A673 (cell line): ENCODE data around the gene FBXO41. TPM values are rescaled to one million over a fixed set of nuclear protein-coding genes. Genes with fewer than 3 reads are reported as not detected.

Experiments used
- BruUV-seq: library from RNA; stranded (reverse); fragments of 400-500 nt; replicated peaks from 2 replicates; lab custom pipeline; 2021; lab: Mats Ljungman, UMichigan
- CTCF ChIA-PET: fragments of 300-600 bp; sonication (Branson Sonifier 250); formaldehyde crosslinking; loops from one replicate; lab custom pipeline; 2022; ENCODE audit warnings: antibody characterized with exemption; lab: Charles Lee
- POLR2A ChIA-PET: fragments of 300-600 bp; sonication (Branson Sonifier 250); formaldehyde crosslinking; loops from one replicate; lab custom pipeline; 2022; ENCODE audit warnings: antibody characterized with exemption; ENCODE audit not compliant: low non-redundant PET; lab: Charles Lee
- DNase-seq: peaks from one replicate; pipeline ENCODE4 v3.0.0-alpha.2; 2015; ENCODE audit warnings: low spot score
- H3K27ac ChIP-seq: fragments of 200-600 bp; sonication (generic); 2 replicates; pipeline ENCODE4 v1.5.1; 2016; ENCODE audit warnings: mixed run types, low read depth, mild to moderate bottlenecking, mixed read lengths, antibody characterized with exemption, low read length; ENCODE audit not compliant: poor library complexity, severe bottlenecking
- H3K27me3 ChIP-seq: fragments of 200-600 bp; sonication (generic); replicated peaks from 2 replicates; pipeline ENCODE4 v1.6.1; 2017; ENCODE audit warnings: mixed run types, low read depth, mild to moderate bottlenecking, mixed read lengths, antibody characterized with exemption, low read length; ENCODE audit not compliant: insufficient read depth, poor library complexity
- H3K36me3 ChIP-seq: fragments of 200-600 bp; sonication (generic); 2 replicates; pipeline ENCODE4 v1.6.1; 2016; ENCODE audit warnings: mixed run types, mild to moderate bottlenecking, mixed read lengths, antibody characterized with exemption, low read length; ENCODE audit not compliant: insufficient read depth, poor library complexity, severe bottlenecking
- H3K4me1 ChIP-seq: fragments of 200-600 bp; sonication (generic); 2 replicates; pipeline ENCODE4 v1.6.1; 2017; ENCODE audit warnings: mixed run types, mild to moderate bottlenecking, mixed read lengths, antibody characterized with exemption, low read length; ENCODE audit not compliant: insufficient read depth, poor library complexity, severe bottlenecking
- H3K4me3 ChIP-seq: fragments of 200-600 bp; sonication (generic); 2 replicates; pipeline ENCODE4 v1.5.1; 2016; ENCODE audit warnings: low read depth, mixed run types, mild to moderate bottlenecking, mixed read lengths, low read length; ENCODE audit not compliant: poor library complexity, severe bottlenecking
- H3K9me3 ChIP-seq: fragments of 200-600 bp; sonication (generic); 2 replicates; pipeline ENCODE4 v1.6.1; 2016; ENCODE audit warnings: mixed run types, low read depth, mild to moderate bottlenecking, mixed read lengths, antibody characterized with exemption, low read length; ENCODE audit not compliant: poor library complexity, severe bottlenecking
- EZH2 ChIP-seq: fragments of 200-600 bp; sonication (generic); IDR thresholded peaks from 2 replicates; pipeline ENCODE4 v1.6.1; 2017; ENCODE audit warnings: borderline replicate concordance, low read depth, mild to moderate bottlenecking, mixed read lengths, antibody characterized with exemption, low read length; ENCODE audit not compliant: poor library complexity, severe bottlenecking
- intact Hi-C: fragments of 100-400 bp; cut with micrococcal nuclease; formaldehyde crosslinking; loops from one replicate; pipeline ENCODE4 v1.10.0; 2022; ENCODE audit not compliant: unreplicated experiment
- total RNA-seq: library from RNA; stranded (reverse); gene quantifications from 2 replicates; pipeline ENCODE4 v1.2.3, GENCODE V29; 2021
- TF ChIP-seq, protein P1 (sequence below): fragments of 300-800, 200-600 bp; sonication (generic); conservative IDR thresholded peaks from 2 replicates; pipeline ENCODE4 v1.5.1; 2017; ENCODE audit warnings: low read depth, mild to moderate bottlenecking, antibody characterized with exemption, low read length, moderate library complexity, mixed read lengths

The FBXO41 gene
- total RNA-seq, 1 experiment from 2014 or later, result 8.6 TPM

DNA sequence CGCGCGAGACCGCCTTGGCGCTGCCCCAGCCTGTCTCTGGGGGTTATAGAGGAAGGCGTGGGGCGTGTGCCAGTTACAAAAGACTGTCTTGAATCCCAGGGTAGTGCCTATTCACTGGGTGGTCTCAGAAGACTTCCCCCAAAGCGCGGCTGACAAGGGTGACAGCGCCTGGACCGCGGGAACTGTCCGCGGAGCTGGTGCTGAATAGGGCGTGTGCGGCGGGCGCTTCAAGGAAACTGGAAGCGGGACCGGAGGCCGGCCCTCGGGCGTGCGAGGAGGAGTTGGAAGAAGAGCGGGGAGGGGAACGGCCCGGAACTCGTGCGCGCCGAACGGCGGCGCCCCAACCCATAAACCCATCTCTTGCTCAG lies 6.8 kb upstream of the FBXO41 start:
- intact Hi-C loops, result no loop called here
- BruUV-seq, result TSS peak; percentile 42
- peak; percentile 84 for DNase-seq
- peaks cover 61% of the 10 kb centered on the region for H3K27me3 ChIP-seq
- H3K36me3 ChIP-seq, result no peaks in the 10 kb centered on the region
- peak overlapping the region; percentile 52 for H3K4me3 ChIP-seq
- H3K9me3 ChIP-seq, result no peaks in the 10 kb centered on the region
- ChIA-PET POLR2A (no interaction called here), CTCF (interaction anchor here (1.1 kb wide), 1 partner anchor 46 kb away, joined by 3 read pairs; no protein-coding TSS in a partner anchor)
- no peak overlapping the region for H3K27ac ChIP-seq
- peaks cover 6% of the 10 kb centered on the region for H3K4me1 ChIP-seq
- no peak for TF ChIP-seq EZH2
- TF ChIP-seq, protein P1, sequence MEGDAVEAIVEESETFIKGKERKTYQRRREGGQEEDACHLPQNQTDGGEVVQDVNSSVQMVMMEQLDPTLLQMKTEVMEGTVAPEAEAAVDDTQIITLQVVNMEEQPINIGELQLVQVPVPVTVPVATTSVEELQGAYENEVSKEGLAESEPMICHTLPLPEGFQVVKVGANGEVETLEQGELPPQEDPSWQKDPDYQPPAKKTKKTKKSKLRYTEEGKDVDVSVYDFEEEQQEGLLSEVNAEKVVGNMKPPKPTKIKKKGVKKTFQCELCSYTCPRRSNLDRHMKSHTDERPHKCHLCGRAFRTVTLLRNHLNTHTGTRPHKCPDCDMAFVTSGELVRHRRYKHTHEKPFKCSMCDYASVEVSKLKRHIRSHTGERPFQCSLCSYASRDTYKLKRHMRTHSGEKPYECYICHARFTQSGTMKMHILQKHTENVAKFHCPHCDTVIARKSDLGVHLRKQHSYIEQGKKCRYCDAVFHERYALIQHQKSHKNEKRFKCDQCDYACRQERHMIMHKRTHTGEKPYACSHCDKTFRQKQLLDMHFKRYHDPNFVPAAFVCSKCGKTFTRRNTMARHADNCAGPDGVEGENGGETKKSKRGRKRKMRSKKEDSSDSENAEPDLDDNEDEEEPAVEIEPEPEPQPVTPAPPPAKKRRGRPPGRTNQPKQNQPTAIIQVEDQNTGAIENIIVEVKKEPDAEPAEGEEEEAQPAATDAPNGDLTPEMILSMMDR, result no peak

DNA sequence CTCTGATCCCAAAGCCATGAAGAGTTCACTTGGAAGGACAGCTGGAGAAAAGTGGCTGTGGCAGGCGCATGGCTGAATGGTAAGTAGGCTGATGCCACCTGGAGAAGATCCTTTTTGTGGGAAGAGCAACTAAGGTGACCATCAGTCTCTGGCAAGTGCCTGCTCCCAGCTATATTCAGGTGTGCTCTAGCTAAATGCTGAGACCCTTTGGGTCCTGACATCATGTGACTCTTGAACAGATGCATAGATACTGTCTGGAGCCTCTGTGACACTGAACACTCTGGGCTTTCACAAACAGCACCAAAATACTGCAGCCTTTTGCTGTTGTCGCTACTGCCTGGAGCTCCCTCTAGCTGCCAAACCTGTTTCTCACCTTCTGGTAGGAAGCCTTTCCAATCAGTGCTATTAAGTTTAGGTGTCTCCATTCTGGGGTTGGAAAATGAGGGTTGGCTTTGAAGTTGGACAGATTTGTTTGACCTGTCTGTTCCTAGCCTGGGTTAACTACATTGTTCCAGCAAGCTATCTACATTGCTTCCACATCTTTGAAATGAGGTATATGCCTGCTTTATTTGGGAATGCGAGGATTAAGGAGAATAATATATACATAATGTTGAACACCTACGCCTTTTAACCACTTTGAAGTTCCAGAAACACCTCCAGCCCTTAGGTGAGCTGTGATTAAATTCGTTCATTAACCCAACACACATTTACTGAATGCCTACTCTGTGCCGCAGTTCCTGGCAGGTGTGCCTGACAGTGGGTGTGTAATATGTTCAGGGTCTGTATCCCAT lies 6.0 kb upstream of the FBXO41 start:
- BruUV-seq, result no TSS peak
- no peak for TF ChIP-seq EZH2
- TF ChIP-seq, protein P1, result peak; percentile 70
- intact Hi-C loops, result no loop called here
- Histone ChIP-seq H3K36me3 (no peaks in the 10 kb centered on the region), H3K4me3 (no peak overlapping the region), H3K4me1 (peaks cover 6% of the 10 kb centered on the region), H3K27ac (no peak overlapping the region), H3K9me3 (no peaks in the 10 kb centered on the region), H3K27me3 (peaks cover 53% of the 10 kb centered on the region)
- POLR2A ChIA-PET, result interaction anchor here (0.6 kb wide), 1 partner anchor 669 kb away, joined by 3 read pairs; no protein-coding TSS in a partner anchor
- DNase-seq, result peak; percentile 52
- CTCF ChIA-PET, result interaction anchor here (0.6 to 1.2 kb wide), 6 partner anchors 45 to 307 kb away, joined by 3 to 5 read pairs (median 3); partner anchors contain the start of genes ALMS1 and PRADC1

DNA sequence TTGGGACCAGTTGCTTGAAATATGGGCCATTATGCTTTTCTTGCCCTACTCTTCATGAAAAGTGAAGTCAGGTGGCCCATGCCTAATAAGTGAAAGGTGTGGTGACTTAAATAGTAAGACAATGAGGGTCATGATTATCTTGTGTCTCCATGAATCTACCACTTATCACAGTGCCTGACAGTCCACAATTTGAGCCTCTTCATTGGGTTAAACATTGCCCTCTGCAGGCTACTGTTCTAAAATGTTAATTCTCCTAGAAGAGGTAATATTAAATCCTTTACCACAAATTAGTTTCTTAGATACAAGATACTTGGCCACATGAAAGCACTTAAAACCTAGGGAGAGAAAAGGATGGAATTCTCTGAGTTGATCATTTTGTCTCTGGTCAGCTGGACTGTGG lies 5.0 kb upstream of the FBXO41 start:
- DNase-seq, result no peak

More for the DNA sequence above, 5.0 kb upstream of the FBXO41 start:
- TF ChIP-seq, protein P1, result 0 out of 2 replicates have a peak, but pooled peaks have one; percentile 28
- no peak for TF ChIP-seq EZH2
- intact Hi-C loops, result no loop called here
- no peaks in the 10 kb centered on the region for H3K36me3 ChIP-seq
- no TSS peak for BruUV-seq
- POLR2A ChIA-PET, result no interaction called here
- H3K9me3 ChIP-seq, result no peaks in the 10 kb centered on the region
- H3K27ac ChIP-seq, result no peak overlapping the region
- H3K4me1 ChIP-seq, result peaks cover 6% of the 10 kb centered on the region
- H3K4me3 ChIP-seq, result no peak overlapping the region
- peaks cover 43% of the 10 kb centered on the region for H3K27me3 ChIP-seq
- CTCF ChIA-PET, result interaction anchor here (0.6 kb wide), 2 partner anchors 308 to 1225 kb away, joined by 3 to 9 read pairs; partner anchors contain the start of gene TLX2
